GM18499 (cell line): ENCODE measurements around the gene HIPK2.
A peak's percentile ranks its signal among the peaks of the same experiment; 100 is the strongest.

ENCODE experiments used
- ATAC-seq: cut with Tn5 transposase; IDR thresholded peaks from one replicate; pipeline ENCODE4 v1.9.1; 2021; ENCODE audit warnings: moderate number of reproducible peaks; ENCODE audit not compliant: insufficient read depth, unreplicated experiment

The HIPK2 gene

DNA sequence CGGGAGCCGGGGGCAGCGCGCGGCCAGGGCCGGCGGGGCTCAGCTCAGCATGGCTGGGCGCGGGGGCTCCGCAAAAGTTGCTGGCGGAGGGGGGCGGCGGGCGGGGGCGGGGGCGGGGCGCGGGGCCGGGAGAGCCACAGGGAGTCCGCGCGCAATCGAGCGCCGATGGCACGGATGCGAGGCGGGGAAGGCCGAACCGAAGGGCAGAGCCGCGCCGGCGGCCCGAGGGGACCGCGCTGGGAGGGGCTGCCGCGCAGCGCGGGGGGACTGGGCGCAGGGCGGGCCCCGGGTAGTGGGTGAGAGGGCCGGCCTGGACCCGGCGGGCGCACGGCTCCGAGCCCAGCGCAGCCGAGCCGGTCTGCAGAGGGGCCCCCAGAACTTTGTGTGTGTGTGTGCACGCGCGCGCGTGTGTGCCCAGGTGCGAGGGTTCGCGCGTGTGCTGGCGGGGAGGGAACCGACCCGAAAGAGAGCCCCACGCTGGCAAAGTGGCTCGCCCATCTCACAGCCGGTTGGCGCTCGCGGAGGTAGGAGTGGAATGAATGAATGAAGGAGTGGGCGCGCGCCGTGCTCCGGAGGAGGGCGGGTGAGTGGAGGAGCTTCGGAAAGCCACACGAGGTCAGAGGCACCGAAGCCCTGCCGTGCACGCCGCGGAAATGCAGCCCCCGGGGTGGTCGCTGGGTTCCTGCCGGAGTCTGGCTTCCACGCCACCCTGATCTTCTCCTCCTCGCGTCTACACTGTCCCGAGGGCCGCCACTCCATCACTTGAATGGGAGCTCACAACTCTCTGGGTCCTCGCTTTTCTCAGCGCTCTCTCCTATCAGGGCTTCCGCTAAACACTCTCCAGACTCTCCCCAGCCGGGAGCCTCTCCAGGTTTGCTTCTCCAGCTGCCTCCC lies at the start of gene HIPK2:
Gene HIPK2 (minus strand): TSS at position 51 of the 894 bp plus-strand sequence. CDS start 375 bp downstream, outside the sequence.
- no peak for ATAC-seq

DNA sequence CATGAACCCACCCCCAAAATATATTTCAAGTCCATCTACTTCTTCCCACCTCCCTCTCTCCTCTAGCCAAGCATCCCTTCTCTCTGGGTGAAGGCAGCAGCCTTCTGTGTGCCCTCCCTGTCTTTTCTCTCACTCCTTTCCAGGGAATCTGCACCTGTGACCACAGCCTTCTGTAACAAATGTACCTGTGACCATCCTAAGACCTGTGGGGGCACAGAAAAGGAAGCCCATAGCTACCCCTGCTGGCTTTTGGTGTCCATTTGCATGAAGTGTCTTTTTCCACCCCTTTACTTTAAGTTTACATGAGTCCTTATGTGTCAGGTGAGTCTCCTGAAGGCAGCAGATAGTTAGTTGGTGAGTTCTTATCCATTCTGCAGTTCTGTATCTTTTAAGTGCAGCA lies 49.2 kb upstream of the HIPK2 start:
- no peak for ATAC-seq

DNA sequence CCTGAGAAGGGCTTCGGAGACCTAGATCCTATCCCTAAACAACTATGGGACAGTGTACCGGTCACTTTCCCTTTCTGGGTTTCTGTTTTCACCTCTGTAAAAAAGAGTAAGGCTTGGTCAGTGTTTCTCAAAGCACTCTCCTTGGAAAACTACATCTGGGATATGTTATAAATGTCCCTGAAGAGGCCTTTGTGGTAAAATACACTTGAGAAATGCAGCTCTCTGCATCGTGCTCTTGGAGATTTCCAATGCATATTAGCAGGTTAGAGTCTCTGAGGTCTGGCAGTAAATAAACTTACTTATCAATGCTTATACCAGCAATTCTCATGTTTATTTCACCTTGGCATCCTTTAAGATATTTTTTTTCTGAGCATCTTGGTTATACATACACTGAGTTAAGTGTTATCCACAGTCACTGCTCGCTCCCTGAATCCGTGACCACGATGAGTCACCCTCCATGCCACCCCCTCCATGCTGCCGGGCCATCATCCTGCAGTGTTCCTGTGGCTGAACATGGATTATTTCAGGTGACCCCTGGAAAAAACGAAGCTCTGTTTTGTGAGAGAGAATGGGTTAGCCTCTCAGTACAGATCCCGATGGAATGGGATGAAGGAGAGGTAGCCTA lies 48.0 kb upstream of the HIPK2 start:
- no peak for ATAC-seq

- ATAC-seq, result no peak
Measured at GRCh38 chr7:139823959-139824521, 46.2 kb upstream of the HIPK2 start.

GRCh38 chr7:139822855-139823254 lies 45.1 kb upstream of the HIPK2 start:
- no peak for ATAC-seq

DNA sequence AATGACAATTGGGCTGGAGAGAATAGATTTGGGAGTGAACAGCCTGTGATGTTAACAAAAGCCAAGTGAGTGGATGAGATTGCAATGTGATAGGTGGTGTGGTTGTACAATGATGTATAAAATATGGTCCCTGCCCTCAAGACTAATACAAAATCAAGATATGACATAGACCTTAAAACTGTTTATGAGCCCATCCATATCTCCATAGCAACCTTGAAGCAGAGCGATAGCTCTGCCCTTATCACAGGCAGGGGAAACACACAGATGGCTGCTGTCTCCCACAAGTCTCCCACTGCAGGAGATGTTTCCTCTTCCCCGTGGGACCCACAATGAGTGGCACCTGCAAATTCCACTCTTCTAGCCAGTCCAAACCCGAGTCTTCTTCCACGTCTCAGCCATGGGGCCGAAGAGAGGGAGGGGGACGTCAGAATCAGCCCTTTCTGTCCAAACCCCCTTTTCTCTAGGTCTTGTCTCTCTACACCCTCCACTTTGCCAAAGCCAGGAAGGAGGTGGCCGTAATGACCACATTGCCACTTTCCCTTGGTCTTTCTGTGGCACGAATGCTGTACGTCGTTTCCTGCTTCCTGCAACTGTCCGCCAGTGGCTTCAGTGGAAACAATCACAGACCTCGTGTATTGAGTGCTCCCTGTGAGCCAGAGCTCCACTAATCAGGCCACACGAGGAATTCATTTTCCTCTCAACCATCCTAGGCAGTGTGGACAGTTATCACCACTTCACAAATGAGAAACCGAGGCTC lies 43.7 kb upstream of the HIPK2 start:
- no peak for ATAC-seq

GRCh38 chr7:139820089-139820488 lies 42.3 kb upstream of the HIPK2 start:
- ATAC-seq, result no peak

DNA sequence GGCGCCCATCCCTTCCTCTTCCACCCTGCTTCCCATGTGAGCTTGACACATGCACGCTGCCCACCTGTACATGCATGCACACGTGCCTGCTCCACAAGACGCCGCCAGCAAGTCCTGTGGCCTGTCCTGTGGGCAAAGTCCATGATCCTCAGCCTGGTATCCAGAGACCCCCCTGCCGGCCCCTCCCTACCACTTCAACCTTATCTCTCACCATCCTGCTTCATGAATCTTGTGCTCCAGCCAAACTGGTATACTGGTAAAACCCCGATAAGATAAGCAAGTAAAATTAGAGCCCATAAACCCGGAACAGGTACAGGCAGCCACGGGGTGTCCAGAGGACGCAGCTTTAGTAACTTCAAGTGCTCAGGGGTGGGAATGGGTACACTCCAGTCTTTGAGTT lies 39.5 kb upstream of the HIPK2 start:
- no peak for ATAC-seq

- ATAC-seq, result no peak
Measured at GRCh38 chr7:139813689-139814088, 35.9 kb upstream of the HIPK2 start.

DNA sequence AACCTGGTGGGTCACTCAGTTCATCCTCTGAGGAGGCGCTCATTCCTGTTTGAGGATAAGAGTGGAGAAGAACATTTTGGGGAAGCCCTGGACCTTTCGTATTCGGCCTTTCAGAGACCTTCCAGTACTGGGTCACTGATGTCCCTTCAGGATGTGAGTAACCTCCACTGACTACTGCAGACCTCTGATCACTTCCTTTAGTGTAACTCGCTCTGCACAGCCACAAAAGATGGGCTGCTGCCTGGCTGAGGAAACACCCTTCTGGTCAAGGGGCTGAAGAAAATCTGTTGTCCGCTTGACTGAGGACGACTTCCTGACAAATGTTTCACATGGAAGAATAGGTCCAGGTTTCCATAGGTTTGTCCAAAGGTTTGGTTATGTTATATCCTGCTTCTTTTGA lies 35.4 kb upstream of the HIPK2 start:
- ATAC-seq, result no peak

GRCh38 chr7:139811066-139811465 lies 33.3 kb upstream of the HIPK2 start:
- ATAC-seq, result peak; percentile 63

GRCh38 chr7:139808846-139809442 lies 31.1 kb upstream of the HIPK2 start:
- ATAC-seq, result no peak

DNA sequence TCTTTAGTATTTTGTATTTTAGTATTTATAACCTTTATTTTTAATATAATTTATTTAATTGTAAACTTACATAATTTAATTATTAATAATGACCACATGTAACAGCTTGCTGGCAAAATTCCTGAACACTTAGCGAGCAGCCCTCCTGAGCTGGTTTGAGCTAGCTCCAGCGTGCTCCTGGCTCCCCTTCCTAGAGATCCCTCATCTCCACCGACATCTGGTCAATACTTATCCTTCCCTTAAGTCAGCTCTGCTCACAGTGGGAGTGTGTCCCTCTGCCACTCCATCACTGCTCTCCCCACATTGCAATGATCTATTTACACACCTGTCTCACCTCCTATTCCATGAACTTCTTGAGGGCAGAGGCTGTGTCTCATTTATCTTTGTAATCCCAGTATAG lies 30.6 kb upstream of the HIPK2 start:
- ATAC-seq, result no peak

DNA sequence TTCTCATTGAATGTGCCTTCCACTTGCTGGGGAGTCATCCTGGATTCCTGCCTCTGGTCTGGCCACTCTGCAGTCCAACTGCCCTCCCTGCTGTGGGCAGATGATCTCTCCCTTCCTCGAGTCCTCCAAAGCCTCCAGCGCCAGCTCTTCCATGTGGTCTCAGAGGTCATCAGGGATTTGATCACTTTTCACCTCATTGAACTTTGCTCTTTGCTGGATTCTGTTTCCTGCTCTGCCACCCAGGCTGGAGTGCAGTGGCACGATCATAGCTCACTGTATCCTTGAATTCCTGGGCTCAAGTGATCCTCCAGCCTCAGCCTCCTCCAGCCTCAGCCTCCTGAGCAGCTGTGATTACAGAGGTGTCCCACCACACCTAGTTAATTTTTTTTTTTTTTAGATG lies 29.2 kb upstream of the HIPK2 start:
- ATAC-seq, result no peak

DNA sequence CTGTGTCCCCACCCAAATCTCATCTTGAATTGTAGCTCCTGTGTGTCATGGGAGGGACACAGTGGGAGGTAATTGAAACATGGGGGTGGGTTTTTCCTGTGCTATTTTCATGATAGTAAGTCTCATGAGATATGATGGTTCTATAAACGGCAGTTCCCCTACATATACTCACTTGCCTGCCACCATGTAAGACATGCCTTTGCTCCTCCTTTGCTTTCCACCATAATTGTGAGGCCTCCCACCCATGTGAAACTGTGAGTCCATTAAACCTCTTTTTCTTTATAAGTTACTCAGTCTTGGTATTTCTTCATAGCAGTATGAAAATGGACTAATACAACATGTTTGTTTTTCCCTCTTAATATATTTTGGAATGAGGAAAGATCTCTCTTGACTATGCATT lies 26.8 kb upstream of the HIPK2 start:
- no peak for ATAC-seq

GRCh38 chr7:139799586-139799985 lies 21.8 kb upstream of the HIPK2 start:
- ATAC-seq, result no peak

DNA sequence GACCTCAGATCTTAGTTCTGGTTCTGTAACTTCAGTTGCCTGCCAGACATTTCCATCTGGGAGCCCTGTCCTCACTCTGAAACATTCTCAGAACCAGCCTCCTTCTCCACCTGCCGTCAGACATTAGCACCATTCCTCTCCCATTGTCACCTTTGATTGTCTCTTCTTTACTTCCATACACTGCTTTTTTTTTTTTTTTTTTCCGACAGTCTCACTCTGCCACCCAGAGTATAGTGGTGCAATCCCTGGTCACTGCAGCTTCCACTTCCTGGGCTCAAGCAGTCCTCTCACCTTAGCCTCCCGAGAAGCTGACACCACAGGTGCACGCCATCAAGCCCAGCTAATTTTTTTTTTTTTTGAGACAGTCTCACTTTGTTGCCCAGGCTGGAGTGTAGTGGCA lies 21.1 kb upstream of the HIPK2 start:
- no peak for ATAC-seq

DNA sequence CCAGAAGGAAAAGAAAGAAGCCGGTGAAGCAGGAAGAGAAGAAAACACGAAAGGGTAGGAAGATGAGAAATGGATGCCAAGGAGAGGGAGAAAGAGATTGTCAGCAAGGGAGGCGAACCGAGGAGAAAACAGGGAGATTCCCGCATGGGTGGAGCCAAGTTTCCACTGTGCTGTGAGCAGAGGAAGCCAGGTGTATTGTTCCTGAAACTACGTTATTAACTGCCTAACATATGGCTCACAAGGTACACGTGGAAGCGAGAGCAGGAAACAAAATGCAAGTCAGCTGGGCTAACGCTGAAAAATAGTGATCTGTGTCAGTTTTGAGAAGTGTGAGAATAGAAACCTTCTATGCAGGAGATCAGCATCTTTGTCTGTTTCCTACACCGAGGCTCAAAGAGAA lies 20.4 kb upstream of the HIPK2 start:
- no peak for ATAC-seq

DNA sequence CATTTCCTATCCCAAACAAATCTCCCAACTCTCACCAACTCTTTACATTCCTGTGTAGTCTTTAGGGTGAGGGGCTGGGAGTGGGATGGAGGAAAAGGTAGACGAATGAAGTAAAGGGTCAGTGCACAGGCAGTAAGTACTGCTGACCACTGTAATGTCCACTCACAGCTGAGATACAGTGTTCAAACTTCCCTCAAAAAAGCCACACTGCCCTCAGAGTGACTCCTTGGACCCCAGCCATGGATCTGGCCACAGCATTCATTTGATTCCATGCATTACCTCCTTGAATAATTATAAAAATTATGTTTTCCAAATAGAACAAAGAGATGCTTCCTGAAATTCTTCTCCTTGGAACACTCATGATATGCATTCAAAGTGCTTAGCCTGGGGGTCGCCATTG lies 19.8 kb upstream of the HIPK2 start:
- no peak for ATAC-seq

DNA sequence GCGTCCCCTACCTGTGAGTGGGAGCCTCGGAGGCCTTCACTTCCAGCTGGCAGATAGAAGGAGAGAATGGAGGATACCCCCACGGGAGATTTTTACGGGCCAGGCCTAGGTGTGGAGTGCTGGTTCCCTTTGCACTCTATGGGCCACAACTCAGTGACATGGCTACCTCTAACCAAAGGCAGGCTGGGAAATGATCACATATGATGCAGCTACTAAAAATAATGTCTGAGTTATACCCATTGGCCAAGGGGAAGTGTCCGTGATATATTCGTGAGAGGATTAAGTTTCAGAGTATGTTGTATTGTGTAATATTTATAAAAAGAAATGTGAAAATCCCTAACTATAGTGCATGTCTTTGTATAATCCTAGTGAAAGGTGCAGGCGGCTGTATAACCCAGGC lies 13.5 kb upstream of the HIPK2 start:
- no peak for ATAC-seq
